ENCODE measurements around the gene CHDH.

The CHDH gene

GRCh38 chr3:53888232-53888631, 42.0 kb upstream of the CHDH start:
- ATAC-seq (ENCODE audit: low read depth) (no peak), DNase-seq (ENCODE audit: low spot score) (no peak)
- TF ChIP-seq CTCF (IDR thresholded peaks at IDR 0.05; ENCODE audit: poor library complexity, severe bottlenecking) = no peak
- H3K27me3 ChIP-seq (ENCODE audit: insufficient read depth, poor library complexity, severe bottlenecking) = no peaks in the 10 kb centered on the region
- H3K36me3 ChIP-seq (ENCODE audit: low read depth) = peaks cover 58% of the 10 kb centered on the region
- H3K9me3 ChIP-seq (ENCODE audit: severe bottlenecking) = no peaks in the 10 kb centered on the region
- H3K27ac ChIP-seq (ENCODE audit: poor library complexity, severe bottlenecking) = no peak overlapping the region
- H3K4me3 ChIP-seq (ENCODE audit: severe bottlenecking) = no peak overlapping the region
- peaks cover 15% of the 10 kb centered on the region for H3K4me1 ChIP-seq (ENCODE audit: insufficient read depth, poor library complexity, severe bottlenecking)

- ATAC-seq (ENCODE audit: low read depth) = no peak
- Histone ChIP-seq H3K4me3 (ENCODE audit: severe bottlenecking) (no peak overlapping the region), H3K4me1 (ENCODE audit: insufficient read depth, poor library complexity, severe bottlenecking) (peaks cover 15% of the 10 kb centered on the region), H3K27ac (ENCODE audit: poor library complexity, severe bottlenecking) (no peak overlapping the region), H3K27me3 (ENCODE audit: insufficient read depth, poor library complexity, severe bottlenecking) (no peaks in the 10 kb centered on the region), H3K9me3 (ENCODE audit: severe bottlenecking) (no peaks in the 10 kb centered on the region), H3K36me3 (ENCODE audit: low read depth) (peaks cover 60% of the 10 kb centered on the region)
- DNase-seq (ENCODE audit: low spot score) = no peak
- no peak for TF ChIP-seq CTCF (IDR thresholded peaks at IDR 0.05; ENCODE audit: poor library complexity, severe bottlenecking)
These were observed 41.2 kb upstream of the CHDH start for GRCh38 chr3:53887446-53887845.

- Histone ChIP-seq H3K9me3 (ENCODE audit: severe bottlenecking) (no peaks in the 10 kb centered on the region), H3K27ac (ENCODE audit: poor library complexity, severe bottlenecking) (no peak overlapping the region), H3K27me3 (ENCODE audit: insufficient read depth, poor library complexity, severe bottlenecking) (no peaks in the 10 kb centered on the region), H3K4me3 (ENCODE audit: severe bottlenecking) (no peak overlapping the region), H3K36me3 (ENCODE audit: low read depth) (peaks cover 57% of the 10 kb centered on the region), H3K4me1 (ENCODE audit: insufficient read depth, poor library complexity, severe bottlenecking) (peaks cover 11% of the 10 kb centered on the region)
- ATAC-seq (ENCODE audit: low read depth) (no peak), DNase-seq (ENCODE audit: low spot score) (no peak)
- TF ChIP-seq CTCF (IDR thresholded peaks at IDR 0.05; ENCODE audit: poor library complexity, severe bottlenecking) = no peak
These were observed 39.0 kb upstream of the CHDH start for GRCh38 chr3:53885239-53885638.

- ATAC-seq (ENCODE audit: low read depth) = no peak
- peaks cover 55% of the 10 kb centered on the region for H3K36me3 ChIP-seq (ENCODE audit: low read depth)
- no peak overlapping the region for H3K4me3 ChIP-seq (ENCODE audit: severe bottlenecking)
- H3K9me3 ChIP-seq (ENCODE audit: severe bottlenecking) = no peaks in the 10 kb centered on the region
- no peak for DNase-seq (ENCODE audit: low spot score)
- H3K27ac ChIP-seq (ENCODE audit: poor library complexity, severe bottlenecking) = no peak overlapping the region
- H3K27me3 ChIP-seq (ENCODE audit: insufficient read depth, poor library complexity, severe bottlenecking) = no peaks in the 10 kb centered on the region
- peaks cover 5% of the 10 kb centered on the region for H3K4me1 ChIP-seq (ENCODE audit: insufficient read depth, poor library complexity, severe bottlenecking)
- no peak for TF ChIP-seq CTCF (IDR thresholded peaks at IDR 0.05; ENCODE audit: poor library complexity, severe bottlenecking)
These were observed 38.4 kb upstream of the CHDH start for GRCh38 chr3:53884623-53885022.

- Histone ChIP-seq H3K4me3 (ENCODE audit: severe bottlenecking) (no peak overlapping the region), H3K27ac (ENCODE audit: poor library complexity, severe bottlenecking) (no peak overlapping the region), H3K36me3 (ENCODE audit: low read depth) (peaks cover 58% of the 10 kb centered on the region), H3K4me1 (ENCODE audit: insufficient read depth, poor library complexity, severe bottlenecking) (no peaks in the 10 kb centered on the region), H3K27me3 (ENCODE audit: insufficient read depth, poor library complexity, severe bottlenecking) (no peaks in the 10 kb centered on the region), H3K9me3 (ENCODE audit: severe bottlenecking) (no peaks in the 10 kb centered on the region)
- ATAC-seq (ENCODE audit: low read depth) (no peak), DNase-seq (ENCODE audit: low spot score) (no peak)
- TF ChIP-seq CTCF (IDR thresholded peaks at IDR 0.05; ENCODE audit: poor library complexity, severe bottlenecking) = no peak
These were observed 36.8 kb upstream of the CHDH start for GRCh38 chr3:53883008-53883407.
